GM23248 (cell line): ENCODE data around the gene ADAMTSL1.

ENCODE experiments used
- EZH2 ChIP-seq: fragments of 200-600 bp; sonication (generic); IDR thresholded peaks from 2 replicates; pipeline ENCODE4 v1.6.1; 2018; ENCODE audit warnings: antibody characterized with exemption, mild to moderate bottlenecking; ENCODE audit not compliant: insufficient read depth, poor library complexity, severe bottlenecking
- EZH2phosphoT487 ChIP-seq: fragments of 200-600 bp; sonication (generic); IDR thresholded peaks from 2 replicates; pipeline ENCODE4 v1.6.1; 2018; ENCODE audit warnings: antibody characterized with exemption, moderate library complexity, mild to moderate bottlenecking, low read depth; ENCODE audit not compliant: insufficient read depth

DNA sequence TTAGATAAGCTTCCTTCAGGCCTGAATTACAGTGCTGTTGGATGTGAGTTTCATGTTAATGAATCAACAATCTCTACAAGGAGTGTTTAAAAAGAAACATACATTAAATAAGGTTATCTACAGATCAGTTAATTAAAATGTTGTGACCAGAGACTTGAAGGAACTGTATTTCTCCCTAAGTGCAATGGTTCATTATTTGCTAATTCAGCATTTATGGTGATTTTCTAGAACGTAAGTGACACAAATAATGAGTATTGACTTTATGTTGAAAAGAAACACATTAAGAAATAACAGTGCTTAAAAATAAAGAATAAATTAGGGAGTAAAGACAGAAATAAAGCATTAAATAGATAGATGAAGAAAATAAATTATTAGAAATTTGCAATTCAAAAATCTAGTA is 74.5 kb downstream of the ADAMTSL1 start:
- TF ChIP-seq EZH2: no peak
- no peak for TF ChIP-seq EZH2phosphoT487
